ENCODE measurements around the gene UCK1.

UCK1 gene

GRCh38 chr9:131476777-131477345 lies 54.2 kb downstream of the UCK1 start:
- DNase-seq (ENCODE audit: extremely low read depth, low read depth): no peak
- no peak for TF ChIP-seq CTCF (IDR thresholded peaks at IDR 0.05; ENCODE audit: low read depth, low read length)

GRCh38 chr9:131475956-131476776 lies 54.9 kb downstream of the UCK1 start:
- DNase-seq (ENCODE audit: extremely low read depth, low read depth): no peak
- TF ChIP-seq CTCF (IDR thresholded peaks at IDR 0.05; ENCODE audit: low read depth, low read length): peak; percentile 38

- TF ChIP-seq CTCF (IDR thresholded peaks at IDR 0.05; ENCODE audit: low read depth, low read length): no peak
- DNase-seq (ENCODE audit: extremely low read depth, low read depth): no peak
Observed at GRCh38 chr9:131475111-131475955, 55.7 kb downstream of the UCK1 start.

- DNase-seq (ENCODE audit: extremely low read depth, low read depth): no peak
- TF ChIP-seq CTCF (IDR thresholded peaks at IDR 0.05; ENCODE audit: low read depth, low read length): no peak
Observed at GRCh38 chr9:131474711-131475110, 56.4 kb downstream of the UCK1 start.

GRCh38 chr9:131473891-131474290 lies 57.2 kb downstream of the UCK1 start:
- no peak for TF ChIP-seq CTCF (IDR thresholded peaks at IDR 0.05; ENCODE audit: low read depth, low read length)
- no peak for DNase-seq (ENCODE audit: extremely low read depth, low read depth)
